HCT116 (cell line): ENCODE results near the gene TGOLN2. TPM values are rescaled to one million over a fixed set of nuclear protein-coding genes. Genes with fewer than 3 reads are reported as not detected.

Experiments used
- ATAC-seq: fragments of 200-7000 bp; cut with Tn5 transposase; 2 replicates; pipeline ENCODE4 v1.9.1; 2020; ENCODE audit warnings: mild to moderate bottlenecking, moderate library complexity
- BruUV-seq: library from RNA; stranded (reverse); fragments of 400-500 nt; replicated peaks from 2 replicates; lab custom pipeline; 2021; lab: Mats Ljungman, UMichigan
- CTCF ChIA-PET: fragments of 300-600 bp; sonication (Branson Sonifier 250); formaldehyde crosslinking; loops from one replicate; lab custom pipeline; 2021; ENCODE audit warnings: antibody characterized with exemption; lab: Charles Lee
- POLR2A ChIA-PET: fragments of 300-600, 350-600 bp; sonication (Branson Sonifier 250); formaldehyde crosslinking; loops from one replicate; lab custom pipeline; 2021; ENCODE audit warnings: antibody characterized with exemption; lab: Charles Lee
- RAD21 ChIA-PET, 2 experiments: fragments of 300-600 bp; sonication (Branson Sonifier 250); formaldehyde crosslinking; loops; one replicate each; lab custom pipeline; 2023; ENCODE audit warnings: low total read pairs in 2 of 2; ENCODE audit not compliant: uncharacterized antibody in 2 of 2, unreplicated experiment in 2 of 2, low non-redundant PET in 1 of 2; lab: Charles Lee
- DNase-seq: peaks from one replicate; pipeline ENCODE4 v3.0.0-alpha.2; 2010; ENCODE audit warnings: low read depth, low spot score
- H2AFZ ChIP-seq: fragments of 200-600 bp; shearing (Covaris generic), sonication (generic); 2 replicates; pipeline ENCODE4 v1.6.1; 2017; ENCODE audit warnings: low read depth, mixed run types, mixed read lengths, antibody characterized with exemption, low read length; ENCODE audit not compliant: poor library complexity, severe bottlenecking
- H3K27ac ChIP-seq: 2 replicates; pipeline ENCODE4 v1.5.1; 2012; ENCODE audit warnings: low read depth, low read length
- H3K27me3 ChIP-seq: fragments of 200-600 bp; sonication (generic); 2 replicates; pipeline ENCODE4 v1.6.1; 2016; ENCODE audit warnings: mixed run types, low read length, mixed read lengths; ENCODE audit not compliant: insufficient read depth
- H3K36me3 ChIP-seq, 2 experiments: fragments of 200-500 bp in 1 of 2; fragments of 200-600 bp in 1 of 2; sonication (Bioruptor generic) in 1 of 2; sonication (generic) in 1 of 2; 2 replicates each; pipeline versions ENCODE4 v1.5.1 to v1.6.1; 2014 to 2016; ENCODE audit warnings: low read length in 2 of 2, inconsistent platforms in 1 of 2, mixed read lengths in 1 of 2, mixed run types in 1 of 2; ENCODE audit not compliant: insufficient read depth in 2 of 2, control insufficient read depth in 1 of 2
- H3K4me1 ChIP-seq, 2 experiments: fragments of 200-600 bp in 1 of 2; sonication (generic) in 1 of 2; 2 replicates each; pipeline versions ENCODE4 v1.5.1 to v1.6.1; 2012 to 2017; ENCODE audit warnings: low read length in 2 of 2, inconsistent platforms in 1 of 2, mild to moderate bottlenecking in 1 of 2, mixed read lengths in 1 of 2, mixed run types in 1 of 2, moderate library complexity in 1 of 2; ENCODE audit not compliant: insufficient read depth in 2 of 2, control insufficient read depth in 1 of 2
- H3K4me2 ChIP-seq: fragments of 200-600 bp; sonication (generic); 2 replicates; pipeline ENCODE4 v1.6.1; 2017; ENCODE audit warnings: mixed run types, low read length, mixed read lengths
- H3K4me3 ChIP-seq, 2 experiments: fragments of 200-600 bp in 1 of 2; sonication (generic) in 1 of 2; replicated peaks in 1 of 2; 2 replicates each; pipeline ENCODE4 v1.5.1; 2011 to 2016; ENCODE audit warnings: low read length in 2 of 2, control low read depth in 1 of 2, low read depth in 1 of 2, mild to moderate bottlenecking in 1 of 2, mixed read lengths in 1 of 2, mixed run types in 1 of 2
- H3K79me2 ChIP-seq: fragments of 200-600 bp; sonication (generic); 2 replicates; pipeline ENCODE4 v1.6.1; 2017; ENCODE audit warnings: mild to moderate bottlenecking, mixed run types, low read length, moderate library complexity, mixed read lengths; ENCODE audit not compliant: insufficient read depth
- H3K9ac ChIP-seq: fragments of 200-600 bp; sonication (generic); 2 replicates; pipeline ENCODE4 v1.6.1; 2016; ENCODE audit warnings: low read length, mixed read lengths
- H3K9me2 ChIP-seq: fragments of 200-600 bp; sonication (generic), shearing (Covaris generic); 2 replicates; pipeline ENCODE4 v1.6.1; 2017; ENCODE audit warnings: mixed run types, mild to moderate bottlenecking, moderate library complexity; ENCODE audit not compliant: insufficient read depth
- H3K9me3 ChIP-seq, 2 experiments: fragments of 200-500 bp in 1 of 2; fragments of 200-600 bp in 1 of 2; sonication (Bioruptor generic) in 1 of 2; sonication (generic) in 1 of 2; 2 replicates each; pipeline ENCODE4 v1.6.1; 2014 to 2017; ENCODE audit warnings: low read length in 2 of 2, mixed read lengths in 2 of 2, inconsistent platforms in 1 of 2, low read depth in 1 of 2, mild to moderate bottlenecking in 1 of 2, mixed run types in 1 of 2, moderate library complexity in 1 of 2; ENCODE audit not compliant: control insufficient read depth in 1 of 2, insufficient read depth in 1 of 2
- H4K20me1 ChIP-seq: fragments of 200-600 bp; sonication (generic), shearing (Covaris generic); 2 replicates; pipeline ENCODE4 v1.6.1; 2017; ENCODE audit warnings: mixed run types, mild to moderate bottlenecking, moderate library complexity; ENCODE audit not compliant: insufficient read depth
- ATF3 ChIP-seq: IDR thresholded peaks from 2 replicates; pipeline ENCODE4 v1.6.1; 2012
- CBX3 ChIP-seq: IDR thresholded peaks from 2 replicates; pipeline ENCODE4 v1.6.1; 2012; ENCODE audit warnings: low read depth
- CEBPB ChIP-seq: IDR thresholded peaks from 2 replicates; pipeline ENCODE4 v1.6.1; 2012; ENCODE audit warnings: low read depth
- CTCF ChIP-seq, 3 experiments: fragments of 200-600 bp in 1 of 3; sonication (generic) in 1 of 3; IDR thresholded peaks in 2 of 3; conservative IDR thresholded peaks in 1 of 3; 2 replicates each; pipeline ENCODE4 v1.5.1; 2012 to 2017; ENCODE audit warnings: low read depth in 2 of 3, low read length in 2 of 3, antibody characterized with exemption in 1 of 3, borderline replicate concordance in 1 of 3, control low read depth in 1 of 3, mild to moderate bottlenecking in 1 of 3, mixed read lengths in 1 of 3, mixed run types in 1 of 3, moderate library complexity in 1 of 3; ENCODE audit not compliant: insufficient read depth in 1 of 3
- ELF1 ChIP-seq: IDR thresholded peaks from 2 replicates; pipeline ENCODE4 v1.6.1; 2012; ENCODE audit warnings: low read depth, borderline replicate concordance
- EZH2 ChIP-seq: fragments of 200-600 bp; sonication (generic); IDR thresholded peaks from 2 replicates; pipeline ENCODE4 v1.6.1; 2017; ENCODE audit warnings: antibody characterized with exemption, mixed run types
- EZH2phosphoT487 ChIP-seq: fragments of 200-600 bp; IDR thresholded peaks from 2 replicates; pipeline ENCODE4 v1.6.1; 2018; ENCODE audit warnings: antibody characterized with exemption, borderline replicate concordance
- JUND ChIP-seq: IDR thresholded peaks from 2 replicates; pipeline ENCODE4 v1.6.1; 2012
- POLR2AphosphoS5 ChIP-seq: IDR thresholded peaks from 2 replicates; pipeline ENCODE4 v1.6.1; 2011; ENCODE audit warnings: mild to moderate bottlenecking, low read depth, low read length, moderate library complexity
- SIN3A ChIP-seq: IDR thresholded peaks from 2 replicates; pipeline ENCODE4 v1.6.1; 2012; ENCODE audit warnings: low read depth
- TCF7L2 ChIP-seq: IDR thresholded peaks from 2 replicates; pipeline ENCODE4 v1.7.0; 2011; ENCODE audit warnings: borderline replicate concordance, inconsistent platforms; ENCODE audit not compliant: insufficient read depth, insufficient read length; ENCODE audit errors: extremely low read depth
- YY1 ChIP-seq: IDR thresholded peaks from 2 replicates; pipeline ENCODE4 v1.6.1; 2011; ENCODE audit warnings: low read length, low read depth, moderate library complexity, mild to moderate bottlenecking; ENCODE audit not compliant: insufficient replicate concordance; ENCODE audit errors: extremely low read depth
- ZFX ChIP-seq: fragments of 450-650 bp; IDR thresholded peaks from 2 replicates; pipeline ENCODE4 v1.6.1; 2017
- intact Hi-C: fragments of 100-400 bp; cut with micrococcal nuclease; formaldehyde crosslinking; loops from 2 replicates; pipeline ENCODE4 v1.10.0; 2022
- total RNA-seq: library from RNA; stranded (reverse); gene quantifications from one replicate; pipeline ENCODE4 v1.2.1, GENCODE V29; 2021; ENCODE audit not compliant: unreplicated experiment
- TF ChIP-seq, protein P1 (sequence below): IDR thresholded peaks from 2 replicates; pipeline ENCODE4 v1.6.1; 2012; ENCODE audit warnings: low read depth
- TF ChIP-seq, protein P2 (sequence below): IDR thresholded peaks from 2 replicates; pipeline ENCODE4 v1.6.1; 2012
- TF ChIP-seq, protein P3 (sequence below): IDR thresholded peaks from 2 replicates; pipeline ENCODE4 v1.6.1; 2011; ENCODE audit warnings: mild to moderate bottlenecking, low read length, moderate library complexity; ENCODE audit not compliant: insufficient replicate concordance; ENCODE audit errors: extremely low read depth

TGOLN2 gene
- total RNA-seq, 1 experiment from 2014 or later, result 43.2 TPM

GRCh38 chr2:85308896-85309555 lies 18.8 kb downstream of the TGOLN2 start:
- RAD21 ChIA-PET, result no interaction called here
- H4K20me1 ChIP-seq, result no peaks in the 10 kb centered on the region
- H3K4me1 ChIP-seq, result no peaks in the 10 kb centered on the region
- no TSS peak for BruUV-seq
- no peak overlapping the region for H2AFZ ChIP-seq
- DNase-seq (no peak), ATAC-seq (peak; percentile 21; the same call in 1 of the 2 replicates)
- H3K9me2 ChIP-seq, result no peaks in the 10 kb centered on the region
- intact Hi-C loops, result no loop called here
- H3K27ac ChIP-seq, result no peak overlapping the region
- CTCF ChIA-PET, result no interaction called here
- H3K79me2 ChIP-seq, result no peaks in the 10 kb centered on the region
- no peak overlapping the region for H3K4me2 ChIP-seq
- POLR2A ChIA-PET, result interaction anchor here (0.7 kb wide), 1 partner anchor 402 kb away, joined by 3 read pairs; no protein-coding TSS in a partner anchor
- no peak overlapping the region for H3K4me3 ChIP-seq
- H3K27me3 ChIP-seq, result no peaks in the 10 kb centered on the region
- H3K9ac ChIP-seq, result no peak overlapping the region
- H3K36me3 ChIP-seq, result no peaks in the 10 kb centered on the region
- no peak for TF ChIP-seq EZH2phosphoT487
- no peak for TF ChIP-seq CTCF (IDR thresholded peaks at IDR 0.05 in 2 of 3, conservative IDR thresholded peaks at IDR 0.05 in 1 of 3; ENCODE audit: borderline replicate concordance in 1 of 3, insufficient read depth in 1 of 3, low read depth in 2 of 3, low read length in 2 of 3)
- TF ChIP-seq YY1, result no peak
- TF ChIP-seq EZH2, result no peak
- no peak for TF ChIP-seq CBX3
- no peak for TF ChIP-seq ATF3
- no peak for TF ChIP-seq SIN3A
- TF ChIP-seq ZFX, result no peak
- no peak for TF ChIP-seq POLR2AphosphoS5
- TF ChIP-seq, protein P1, sequence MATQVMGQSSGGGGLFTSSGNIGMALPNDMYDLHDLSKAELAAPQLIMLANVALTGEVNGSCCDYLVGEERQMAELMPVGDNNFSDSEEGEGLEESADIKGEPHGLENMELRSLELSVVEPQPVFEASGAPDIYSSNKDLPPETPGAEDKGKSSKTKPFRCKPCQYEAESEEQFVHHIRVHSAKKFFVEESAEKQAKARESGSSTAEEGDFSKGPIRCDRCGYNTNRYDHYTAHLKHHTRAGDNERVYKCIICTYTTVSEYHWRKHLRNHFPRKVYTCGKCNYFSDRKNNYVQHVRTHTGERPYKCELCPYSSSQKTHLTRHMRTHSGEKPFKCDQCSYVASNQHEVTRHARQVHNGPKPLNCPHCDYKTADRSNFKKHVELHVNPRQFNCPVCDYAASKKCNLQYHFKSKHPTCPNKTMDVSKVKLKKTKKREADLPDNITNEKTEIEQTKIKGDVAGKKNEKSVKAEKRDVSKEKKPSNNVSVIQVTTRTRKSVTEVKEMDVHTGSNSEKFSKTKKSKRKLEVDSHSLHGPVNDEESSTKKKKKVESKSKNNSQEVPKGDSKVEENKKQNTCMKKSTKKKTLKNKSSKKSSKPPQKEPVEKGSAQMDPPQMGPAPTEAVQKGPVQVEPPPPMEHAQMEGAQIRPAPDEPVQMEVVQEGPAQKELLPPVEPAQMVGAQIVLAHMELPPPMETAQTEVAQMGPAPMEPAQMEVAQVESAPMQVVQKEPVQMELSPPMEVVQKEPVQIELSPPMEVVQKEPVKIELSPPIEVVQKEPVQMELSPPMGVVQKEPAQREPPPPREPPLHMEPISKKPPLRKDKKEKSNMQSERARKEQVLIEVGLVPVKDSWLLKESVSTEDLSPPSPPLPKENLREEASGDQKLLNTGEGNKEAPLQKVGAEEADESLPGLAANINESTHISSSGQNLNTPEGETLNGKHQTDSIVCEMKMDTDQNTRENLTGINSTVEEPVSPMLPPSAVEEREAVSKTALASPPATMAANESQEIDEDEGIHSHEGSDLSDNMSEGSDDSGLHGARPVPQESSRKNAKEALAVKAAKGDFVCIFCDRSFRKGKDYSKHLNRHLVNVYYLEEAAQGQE, result no peak
- no peak for TF ChIP-seq TCF7L2
- no peak for TF ChIP-seq ELF1
- TF ChIP-seq, protein P2, sequence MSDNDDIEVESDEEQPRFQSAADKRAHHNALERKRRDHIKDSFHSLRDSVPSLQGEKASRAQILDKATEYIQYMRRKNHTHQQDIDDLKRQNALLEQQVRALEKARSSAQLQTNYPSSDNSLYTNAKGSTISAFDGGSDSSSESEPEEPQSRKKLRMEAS, result no peak
- no peak for TF ChIP-seq CEBPB
- TF ChIP-seq, protein P3, sequence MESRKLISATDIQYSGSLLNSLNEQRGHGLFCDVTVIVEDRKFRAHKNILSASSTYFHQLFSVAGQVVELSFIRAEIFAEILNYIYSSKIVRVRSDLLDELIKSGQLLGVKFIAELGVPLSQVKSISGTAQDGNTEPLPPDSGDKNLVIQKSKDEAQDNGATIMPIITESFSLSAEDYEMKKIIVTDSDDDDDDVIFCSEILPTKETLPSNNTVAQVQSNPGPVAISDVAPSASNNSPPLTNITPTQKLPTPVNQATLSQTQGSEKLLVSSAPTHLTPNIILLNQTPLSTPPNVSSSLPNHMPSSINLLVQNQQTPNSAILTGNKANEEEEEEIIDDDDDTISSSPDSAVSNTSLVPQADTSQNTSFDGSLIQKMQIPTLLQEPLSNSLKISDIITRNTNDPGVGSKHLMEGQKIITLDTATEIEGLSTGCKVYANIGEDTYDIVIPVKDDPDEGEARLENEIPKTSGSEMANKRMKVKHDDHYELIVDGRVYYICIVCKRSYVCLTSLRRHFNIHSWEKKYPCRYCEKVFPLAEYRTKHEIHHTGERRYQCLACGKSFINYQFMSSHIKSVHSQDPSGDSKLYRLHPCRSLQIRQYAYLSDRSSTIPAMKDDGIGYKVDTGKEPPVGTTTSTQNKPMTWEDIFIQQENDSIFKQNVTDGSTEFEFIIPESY, result no peak
- no peak for TF ChIP-seq JUND
- H3K9me3 ChIP-seq, result no peaks in the 10 kb centered on the region
